GM21515 (cell line): ENCODE results near the gene PCNT.
A peak's percentile ranks its signal among the peaks of the same experiment; 100 is the strongest.

Experiments
- ATAC-seq: cut with Tn5 transposase; IDR thresholded peaks from one replicate; pipeline ENCODE4 v1.9.1; 2021; ENCODE audit not compliant: unreplicated experiment

The PCNT gene

GRCh38 chr21:46323710-46324389, at the start of gene PCNT, which contains the start of gene C21orf58:
PCNT (plus strand) TSS chr21:46324156; CDS start chr21:46324229, 73 bp downstream.
C21orf58 (minus strand) TSS chr21:46323870; CDS start chr21:46322738, 1,132 bp downstream.
- peak; percentile 76 for ATAC-seq

GRCh38 chr21:46274797-46275390, 49.1 kb upstream of the PCNT start:
- ATAC-seq: no peak

GRCh38 chr21:46284077-46284644, 39.8 kb upstream of the PCNT start:
- ATAC-seq: no peak

GRCh38 chr21:46284733-46285132, 39.2 kb upstream of the PCNT start:
- ATAC-seq: no peak

GRCh38 chr21:46285206-46285661, 38.7 kb upstream of the PCNT start, which contains the start of gene MCM3AP:
MCM3AP (minus strand) TSS chr21:46285611; CDS start chr21:46285286, 325 bp downstream.
- ATAC-seq: no peak

GRCh38 chr21:46285761-46286647, 38.0 kb upstream of the PCNT start, which contains the start of gene YBEY:
YBEY (plus strand) TSS chr21:46286342; CDS start chr21:46286914, 572 bp downstream.
- ATAC-seq: peak; percentile 78

GRCh38 chr21:46286648-46287002, 37.3 kb upstream of the PCNT start:
- ATAC-seq: no peak

- no peak for ATAC-seq
Measured at GRCh38 chr21:46287541-46287940, 36.4 kb upstream of the PCNT start.

- ATAC-seq: no peak
Measured at GRCh38 chr21:46289655-46290179, 34.2 kb upstream of the PCNT start.

- no peak for ATAC-seq
Measured at GRCh38 chr21:46291561-46291960, 32.4 kb upstream of the PCNT start.

- ATAC-seq: no peak
Measured at GRCh38 chr21:46294647-46295176, 29.2 kb upstream of the PCNT start.

GRCh38 chr21:46295177-46295770, 28.7 kb upstream of the PCNT start:
- no peak for ATAC-seq

- no peak for ATAC-seq
Measured at GRCh38 chr21:46295996-46296752, 27.8 kb upstream of the PCNT start.

- no peak for ATAC-seq
Measured at GRCh38 chr21:46297338-46298271, 26.4 kb upstream of the PCNT start.

GRCh38 chr21:46299167-46299566, 24.8 kb upstream of the PCNT start:
- no peak for ATAC-seq

GRCh38 chr21:46301759-46302158, 22.2 kb upstream of the PCNT start:
- no peak for ATAC-seq

GRCh38 chr21:46304437-46304836, 19.5 kb upstream of the PCNT start:
- no peak for ATAC-seq

- ATAC-seq: no peak
Measured at GRCh38 chr21:46304955-46305354, 19.0 kb upstream of the PCNT start.
